Stimulated activated CD8-positive, alpha-beta memory T cell treated with anti-CD3 and anti-CD28 coated beads, Interleukin-2, amount 100 ng/mL, for 1 hour (primary cell): ENCODE measurements around the gene SHH.

Source experiments
- DNase-seq, 2 donors: peaks; one replicate each; pipeline ENCODE4 v3.0.0-alpha.2; 2020; ENCODE audit warnings: low read depth in 2 of 2

Gene SHH

GRCh38 chr7:155792315-155792960 lies 19.8 kb downstream of the SHH start:
- DNase-seq, result no peak

- DNase-seq, result no peak
Observed at GRCh38 chr7:155791836-155792235, 20.4 kb downstream of the SHH start.

GRCh38 chr7:155791214-155791737 lies 21.0 kb downstream of the SHH start:
- no peak for DNase-seq

- no peak for DNase-seq
Observed at GRCh38 chr7:155790666-155791065, 21.6 kb downstream of the SHH start.

- DNase-seq, result no peak
Observed at GRCh38 chr7:155789001-155789725, 23.1 kb downstream of the SHH start.

- no peak for DNase-seq
Observed at GRCh38 chr7:155788616-155789000, 23.7 kb downstream of the SHH start.

GRCh38 chr7:155787171-155787851 lies 25.0 kb downstream of the SHH start:
- no peak for DNase-seq

GRCh38 chr7:155786491-155786890 lies 25.8 kb downstream of the SHH start:
- DNase-seq, result no peak

- DNase-seq, result no peak
Observed at GRCh38 chr7:155785536-155785935, 26.7 kb downstream of the SHH start.

- no peak for DNase-seq
Observed at GRCh38 chr7:155782466-155782865, 29.8 kb downstream of the SHH start.

GRCh38 chr7:155781433-155781832 lies 30.8 kb downstream of the SHH start:
- no peak for DNase-seq

GRCh38 chr7:155780884-155781283 lies 31.4 kb downstream of the SHH start:
- no peak for DNase-seq

- no peak for DNase-seq
Observed at GRCh38 chr7:155778349-155778748, 33.9 kb downstream of the SHH start.

GRCh38 chr7:155776606-155777005 lies 35.7 kb downstream of the SHH start:
- DNase-seq, result no peak

GRCh38 chr7:155775691-155776090 lies 36.6 kb downstream of the SHH start:
- no peak for DNase-seq

- DNase-seq, result no peak
Observed at GRCh38 chr7:155774947-155775346, 37.3 kb downstream of the SHH start.

GRCh38 chr7:155773531-155773930 lies 38.7 kb downstream of the SHH start:
- DNase-seq, result no peak

- DNase-seq, result no peak
Observed at GRCh38 chr7:155770241-155770640, 42.0 kb downstream of the SHH start.

GRCh38 chr7:155769701-155770100 lies 42.6 kb downstream of the SHH start:
- DNase-seq, result no peak

GRCh38 chr7:155766966-155767916 lies 45.0 kb downstream of the SHH start:
- DNase-seq, result no peak

GRCh38 chr7:155766386-155766785 lies 45.9 kb downstream of the SHH start:
- DNase-seq, result no peak

- DNase-seq, result no peak
Observed at GRCh38 chr7:155765458-155765857, 46.8 kb downstream of the SHH start.
